ENCODE measurements around the gene SREK1.
A peak's percentile ranks its signal among the peaks of the same experiment; 100 is the strongest.

SREK1 gene, protein sequence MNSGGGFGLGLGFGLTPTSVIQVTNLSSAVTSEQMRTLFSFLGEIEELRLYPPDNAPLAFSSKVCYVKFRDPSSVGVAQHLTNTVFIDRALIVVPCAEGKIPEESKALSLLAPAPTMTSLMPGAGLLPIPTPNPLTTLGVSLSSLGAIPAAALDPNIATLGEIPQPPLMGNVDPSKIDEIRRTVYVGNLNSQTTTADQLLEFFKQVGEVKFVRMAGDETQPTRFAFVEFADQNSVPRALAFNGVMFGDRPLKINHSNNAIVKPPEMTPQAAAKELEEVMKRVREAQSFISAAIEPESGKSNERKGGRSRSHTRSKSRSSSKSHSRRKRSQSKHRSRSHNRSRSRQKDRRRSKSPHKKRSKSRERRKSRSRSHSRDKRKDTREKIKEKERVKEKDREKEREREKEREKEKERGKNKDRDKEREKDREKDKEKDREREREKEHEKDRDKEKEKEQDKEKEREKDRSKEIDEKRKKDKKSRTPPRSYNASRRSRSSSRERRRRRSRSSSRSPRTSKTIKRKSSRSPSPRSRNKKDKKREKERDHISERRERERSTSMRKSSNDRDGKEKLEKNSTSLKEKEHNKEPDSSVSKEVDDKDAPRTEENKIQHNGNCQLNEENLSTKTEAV

DNA sequence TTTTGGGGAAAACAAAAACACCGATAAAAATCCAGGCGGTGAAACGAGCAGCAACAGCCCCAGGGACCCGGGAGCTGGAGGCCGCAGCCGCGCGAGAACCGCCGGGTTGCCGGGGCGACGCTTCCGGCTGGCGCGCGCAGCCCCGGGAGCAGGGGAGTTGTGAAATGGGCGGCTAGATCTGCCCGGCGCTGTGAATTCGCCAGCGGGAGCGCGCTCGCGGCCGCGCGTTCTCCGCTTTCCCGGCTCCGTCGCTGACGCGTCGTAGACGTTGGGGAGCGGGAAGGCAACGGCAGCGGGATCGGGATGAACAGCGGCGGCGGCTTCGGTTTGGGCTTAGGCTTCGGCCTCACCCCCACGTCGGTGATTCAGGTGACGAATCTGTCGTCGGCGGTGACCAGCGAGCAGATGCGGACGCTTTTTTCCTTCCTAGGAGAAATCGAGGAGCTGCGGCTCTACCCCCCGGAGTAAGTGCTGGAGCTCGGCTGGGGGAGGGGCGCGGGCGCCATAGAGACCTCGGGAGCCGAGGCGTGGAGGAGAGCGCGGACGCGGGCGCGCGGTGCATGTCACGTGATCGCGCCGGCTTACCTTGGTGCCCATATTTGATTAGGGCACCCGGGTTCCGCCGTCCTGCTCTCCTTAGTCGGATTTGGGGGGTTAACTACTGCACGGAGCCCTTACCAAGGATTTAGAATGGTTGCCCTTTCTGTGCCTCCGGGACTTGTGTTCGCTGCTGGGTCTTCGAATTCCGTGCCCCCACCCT lies at the start of gene SREK1:
TSS of gene SREK1 (plus strand) at position 227 of the 760 bp plus-strand sequence. CDS start at position 304, 77 bp downstream.
- H3K9me3 ChIP-seq (ENCODE audit: low read length) = no peaks in the 10 kb centered on the region; the same call in 1 of the 2 replicates
- peaks cover 48% of the 10 kb centered on the region for H3K79me2 ChIP-seq (ENCODE audit: insufficient read depth, low read length)
- no peaks in the 10 kb centered on the region for H3F3A ChIP-seq (ENCODE audit: insufficient read depth, low read length)
- H3K9ac ChIP-seq (ENCODE audit: low read length) = peak within 1 kb of the TSS; percentile 98
- H3K27me3 ChIP-seq (ENCODE audit: insufficient read depth, low read length) = no peaks in the 10 kb centered on the region
- no peaks in the 10 kb centered on the region for H3K9me2 ChIP-seq (ENCODE audit: low read depth, low read length)
- H2AFZ ChIP-seq (ENCODE audit: low read length) = peak within 1 kb of the TSS; percentile 73
- peak within 1 kb of the TSS; percentile 93 for H3K4me3 ChIP-seq (ENCODE audit: low read depth, low read length, poor library complexity, severe bottlenecking)
- peaks cover 33% of the 10 kb centered on the region for H3K4me1 ChIP-seq (ENCODE audit: insufficient read depth, low read length, severe bottlenecking)
- peaks cover 14% of the 10 kb centered on the region for H3K36me3 ChIP-seq (ENCODE audit: insufficient read depth, low read length)
- TF ChIP-seq EZH2 (IDR thresholded peaks at IDR 0.05; ENCODE audit: borderline replicate concordance, low read length) = no peak
- TF ChIP-seq, protein P1, sequence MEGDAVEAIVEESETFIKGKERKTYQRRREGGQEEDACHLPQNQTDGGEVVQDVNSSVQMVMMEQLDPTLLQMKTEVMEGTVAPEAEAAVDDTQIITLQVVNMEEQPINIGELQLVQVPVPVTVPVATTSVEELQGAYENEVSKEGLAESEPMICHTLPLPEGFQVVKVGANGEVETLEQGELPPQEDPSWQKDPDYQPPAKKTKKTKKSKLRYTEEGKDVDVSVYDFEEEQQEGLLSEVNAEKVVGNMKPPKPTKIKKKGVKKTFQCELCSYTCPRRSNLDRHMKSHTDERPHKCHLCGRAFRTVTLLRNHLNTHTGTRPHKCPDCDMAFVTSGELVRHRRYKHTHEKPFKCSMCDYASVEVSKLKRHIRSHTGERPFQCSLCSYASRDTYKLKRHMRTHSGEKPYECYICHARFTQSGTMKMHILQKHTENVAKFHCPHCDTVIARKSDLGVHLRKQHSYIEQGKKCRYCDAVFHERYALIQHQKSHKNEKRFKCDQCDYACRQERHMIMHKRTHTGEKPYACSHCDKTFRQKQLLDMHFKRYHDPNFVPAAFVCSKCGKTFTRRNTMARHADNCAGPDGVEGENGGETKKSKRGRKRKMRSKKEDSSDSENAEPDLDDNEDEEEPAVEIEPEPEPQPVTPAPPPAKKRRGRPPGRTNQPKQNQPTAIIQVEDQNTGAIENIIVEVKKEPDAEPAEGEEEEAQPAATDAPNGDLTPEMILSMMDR (IDR thresholded peaks at IDR 0.05; ENCODE audit: low read length) = no peak
- H4K20me1 ChIP-seq (ENCODE audit: insufficient read depth, low read length) = no peaks in the 10 kb centered on the region
- H3K4me2 ChIP-seq (ENCODE audit: low read length) = peak within 1 kb of the TSS; percentile 91
- peak within 1 kb of the TSS; percentile 91 for H3K27ac ChIP-seq (ENCODE audit: low read depth, low read length, poor library complexity, severe bottlenecking)

DNA sequence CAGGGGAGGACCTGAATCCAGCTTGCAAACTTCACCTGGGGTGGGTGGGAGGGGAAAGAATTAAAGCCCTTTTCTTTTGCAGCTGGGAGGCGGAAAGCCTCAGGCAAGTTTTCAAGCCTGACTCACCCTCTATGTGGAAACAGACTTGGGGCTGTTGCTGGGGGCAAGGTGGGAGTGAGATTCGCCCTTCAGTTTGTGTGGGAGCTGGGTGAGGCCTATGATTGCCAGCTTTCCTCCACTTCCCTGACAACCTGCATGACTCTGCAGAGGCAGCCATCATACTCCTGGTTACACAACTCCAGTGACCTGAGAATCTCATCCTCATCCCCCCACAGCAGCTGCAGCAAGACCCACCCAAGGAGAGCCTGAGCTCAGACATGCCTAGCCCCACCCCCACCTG lies 43.2 kb upstream of the SREK1 start:
- H3K27ac ChIP-seq (ENCODE audit: low read depth, low read length, poor library complexity, severe bottlenecking) = no peak overlapping the region
- H3K4me1 ChIP-seq (ENCODE audit: insufficient read depth, low read length, severe bottlenecking) = no peaks in the 10 kb centered on the region
- no peak overlapping the region for H3K4me3 ChIP-seq (ENCODE audit: low read depth, low read length, poor library complexity, severe bottlenecking)
- peaks cover 27% of the 10 kb centered on the region; the same call in 1 of the 2 replicates for H3K9me3 ChIP-seq (ENCODE audit: low read length)
- H3K79me2 ChIP-seq (ENCODE audit: insufficient read depth, low read length) = no peaks in the 10 kb centered on the region
- no peaks in the 10 kb centered on the region for H3K9me2 ChIP-seq (ENCODE audit: low read depth, low read length)
- TF ChIP-seq, protein P1 (IDR thresholded peaks at IDR 0.05; ENCODE audit: low read length) = no peak
- TF ChIP-seq EZH2 (IDR thresholded peaks at IDR 0.05; ENCODE audit: borderline replicate concordance, low read length) = no peak
- H3K27me3 ChIP-seq (ENCODE audit: insufficient read depth, low read length) = no peaks in the 10 kb centered on the region
- no peaks in the 10 kb centered on the region for H3K36me3 ChIP-seq (ENCODE audit: insufficient read depth, low read length)
- no peaks in the 10 kb centered on the region for H3F3A ChIP-seq (ENCODE audit: insufficient read depth, low read length)
- no peaks in the 10 kb centered on the region for H4K20me1 ChIP-seq (ENCODE audit: insufficient read depth, low read length)
- H3K9ac ChIP-seq (ENCODE audit: low read length) = no peak overlapping the region
- H3K4me2 ChIP-seq (ENCODE audit: low read length) = no peak overlapping the region
- H2AFZ ChIP-seq (ENCODE audit: low read length) = no peak overlapping the region

DNA sequence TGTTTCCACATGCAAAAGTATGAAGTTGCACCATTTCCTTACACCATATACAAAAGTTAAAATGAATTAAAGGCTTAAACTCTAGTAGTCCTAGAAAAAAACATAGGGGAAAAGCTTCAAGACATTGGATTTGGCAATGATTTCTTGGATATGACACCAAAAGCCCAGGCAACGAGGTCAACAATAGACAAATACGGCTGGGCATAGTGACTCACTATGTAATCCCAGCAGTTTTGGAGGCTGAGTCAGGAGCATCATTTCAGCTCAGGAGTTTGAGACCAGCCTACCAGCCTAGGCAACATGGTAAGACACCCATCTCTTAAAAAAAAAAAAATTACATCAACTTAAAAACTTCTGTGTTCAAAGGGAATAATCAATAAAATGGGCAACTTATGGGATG lies 30.9 kb upstream of the SREK1 start:
- Histone ChIP-seq H3K9me3 (ENCODE audit: low read length) (peaks cover 4% of the 10 kb centered on the region; the same call in 1 of the 2 replicates), H3K4me3 (ENCODE audit: low read depth, low read length, poor library complexity, severe bottlenecking) (no peak overlapping the region), H3K27me3 (ENCODE audit: insufficient read depth, low read length) (no peaks in the 10 kb centered on the region), H3K9me2 (ENCODE audit: low read depth, low read length) (no peaks in the 10 kb centered on the region), H3K4me1 (ENCODE audit: insufficient read depth, low read length, severe bottlenecking) (no peaks in the 10 kb centered on the region), H3K79me2 (ENCODE audit: insufficient read depth, low read length) (no peaks in the 10 kb centered on the region), H3K27ac (ENCODE audit: low read depth, low read length, poor library complexity, severe bottlenecking) (no peak overlapping the region), H3K36me3 (ENCODE audit: insufficient read depth, low read length) (no peaks in the 10 kb centered on the region), H3F3A (ENCODE audit: insufficient read depth, low read length) (no peaks in the 10 kb centered on the region), H4K20me1 (ENCODE audit: insufficient read depth, low read length) (no peaks in the 10 kb centered on the region), H3K4me2 (ENCODE audit: low read length) (no peak overlapping the region), H2AFZ (ENCODE audit: low read length) (no peak overlapping the region), H3K9ac (ENCODE audit: low read length) (no peak overlapping the region)
- TF ChIP-seq EZH2 (IDR thresholded peaks at IDR 0.05; ENCODE audit: borderline replicate concordance, low read length) = no peak
- TF ChIP-seq, protein P1 (IDR thresholded peaks at IDR 0.05; ENCODE audit: low read length) = no peak

All from OCI-LY1 (cell line).